Esophagus squamous epithelium (tissue), 4 donors: ENCODE measurements around the gene RFTN1.

Source experiments
- POLR2A ChIP-seq, 4 donors: fragments of 450-650 bp; IDR thresholded peaks; one replicate each; pipeline ENCODE4 v1.6.1; 2017; ENCODE audit warnings: antibody characterized with exemption in 4 of 4, mild to moderate bottlenecking in 4 of 4, moderate library complexity in 3 of 4
- TF ChIP-seq, protein P1 (sequence below), 6 experiments: fragments of 450-650 bp in 4 of 6; fragments of 200-600 bp in 2 of 6; sonication (generic) in 2 of 6; IDR thresholded peaks; one replicate each; pipeline ENCODE4 v1.5.1; 2016 to 2019; ENCODE audit warnings: antibody characterized with exemption in 6 of 6, mild to moderate bottlenecking in 4 of 6, moderate library complexity in 4 of 6

DNA sequence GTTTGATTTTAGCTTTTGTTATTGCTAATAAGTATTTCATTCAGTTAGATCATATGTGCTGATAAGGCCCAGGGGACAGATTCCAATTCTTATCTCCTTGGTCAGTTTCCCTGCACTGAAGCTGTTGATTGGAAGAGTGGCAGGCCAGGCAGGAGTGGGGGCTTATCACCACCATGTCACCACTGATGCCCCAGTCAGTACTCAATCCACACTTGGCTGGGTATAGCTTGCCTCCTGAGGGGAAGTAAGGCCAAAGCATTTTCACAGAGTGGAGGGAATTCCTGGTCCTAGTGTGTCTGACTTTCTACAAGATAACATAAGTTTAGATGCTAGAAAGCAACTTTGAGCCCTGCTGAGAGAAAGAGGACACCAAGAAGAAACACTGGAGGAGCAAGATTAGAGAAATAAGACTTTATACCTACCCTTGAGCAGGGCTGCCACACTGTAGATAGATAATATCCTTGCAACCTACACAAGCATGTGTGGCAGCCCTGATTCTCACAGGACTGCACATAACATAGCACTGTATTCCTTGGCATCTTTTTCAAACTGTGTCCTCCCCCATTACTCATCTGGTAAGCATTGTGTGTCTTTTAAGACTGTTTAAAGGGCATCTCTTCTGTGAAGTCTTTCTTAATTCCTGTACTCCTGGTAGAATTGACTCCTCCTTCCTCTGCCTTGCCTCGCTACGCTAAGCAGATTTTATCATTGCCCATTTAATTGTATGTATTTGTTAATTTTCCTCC is 224.2 kb downstream of the RFTN1 start:
- TF ChIP-seq, protein P1, sequence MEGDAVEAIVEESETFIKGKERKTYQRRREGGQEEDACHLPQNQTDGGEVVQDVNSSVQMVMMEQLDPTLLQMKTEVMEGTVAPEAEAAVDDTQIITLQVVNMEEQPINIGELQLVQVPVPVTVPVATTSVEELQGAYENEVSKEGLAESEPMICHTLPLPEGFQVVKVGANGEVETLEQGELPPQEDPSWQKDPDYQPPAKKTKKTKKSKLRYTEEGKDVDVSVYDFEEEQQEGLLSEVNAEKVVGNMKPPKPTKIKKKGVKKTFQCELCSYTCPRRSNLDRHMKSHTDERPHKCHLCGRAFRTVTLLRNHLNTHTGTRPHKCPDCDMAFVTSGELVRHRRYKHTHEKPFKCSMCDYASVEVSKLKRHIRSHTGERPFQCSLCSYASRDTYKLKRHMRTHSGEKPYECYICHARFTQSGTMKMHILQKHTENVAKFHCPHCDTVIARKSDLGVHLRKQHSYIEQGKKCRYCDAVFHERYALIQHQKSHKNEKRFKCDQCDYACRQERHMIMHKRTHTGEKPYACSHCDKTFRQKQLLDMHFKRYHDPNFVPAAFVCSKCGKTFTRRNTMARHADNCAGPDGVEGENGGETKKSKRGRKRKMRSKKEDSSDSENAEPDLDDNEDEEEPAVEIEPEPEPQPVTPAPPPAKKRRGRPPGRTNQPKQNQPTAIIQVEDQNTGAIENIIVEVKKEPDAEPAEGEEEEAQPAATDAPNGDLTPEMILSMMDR (IDR thresholded peaks at IDR 0.05) = no peak
- TF ChIP-seq POLR2A (IDR thresholded peaks at IDR 0.05) = no peak
